ENCODE results near the gene C3orf49.

The C3orf49 gene

DNA sequence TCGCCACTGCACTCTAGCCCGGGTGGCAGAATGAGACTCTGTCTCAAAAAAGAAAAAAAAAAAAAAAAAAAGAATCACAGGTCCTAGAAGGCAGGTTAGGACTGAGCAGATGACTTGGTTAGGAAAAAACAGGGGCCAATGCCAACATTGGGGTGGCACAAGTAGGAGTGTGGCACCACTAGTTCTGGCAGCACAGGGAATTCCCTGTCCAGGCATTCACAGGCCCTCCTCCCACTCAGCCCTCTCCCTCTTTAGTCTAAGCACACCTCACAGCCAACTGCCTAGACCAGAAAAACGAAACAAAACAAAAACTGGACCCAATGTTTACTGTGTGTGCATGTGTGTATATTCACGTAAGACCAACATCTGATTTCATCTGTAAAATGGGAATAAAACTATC, 34.0 kb downstream of the C3orf49 start:
- DNase-seq, result no peak

DNA sequence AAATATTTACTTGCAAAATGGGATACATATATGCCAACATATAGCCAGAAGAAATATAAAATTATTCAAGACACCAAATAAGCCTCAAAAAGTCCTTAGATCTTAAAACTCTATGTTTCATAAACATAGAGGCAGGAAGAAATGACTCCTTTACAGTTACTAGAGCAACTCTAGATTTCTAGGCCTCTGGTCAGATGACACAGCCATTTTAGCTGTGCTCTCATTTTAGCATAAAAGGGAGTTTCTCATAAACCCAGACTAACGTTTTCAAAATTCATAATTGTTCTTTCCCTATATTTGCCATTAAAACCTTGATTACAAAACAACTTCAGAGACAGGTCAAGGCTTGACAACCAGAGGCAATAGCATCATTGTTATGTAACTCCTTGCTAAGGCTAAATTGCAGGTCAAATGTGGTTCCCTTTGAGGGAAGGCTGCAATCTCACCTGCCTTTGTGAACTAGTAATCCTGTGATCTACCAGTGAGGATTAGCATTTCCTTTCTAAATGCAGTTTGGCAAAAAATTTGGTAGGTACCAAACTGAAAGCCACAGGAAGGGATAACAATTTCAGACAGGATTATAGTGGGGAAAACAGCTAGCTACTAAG, 36.3 kb downstream of the C3orf49 start:
- DNase-seq, result no peak

DNA sequence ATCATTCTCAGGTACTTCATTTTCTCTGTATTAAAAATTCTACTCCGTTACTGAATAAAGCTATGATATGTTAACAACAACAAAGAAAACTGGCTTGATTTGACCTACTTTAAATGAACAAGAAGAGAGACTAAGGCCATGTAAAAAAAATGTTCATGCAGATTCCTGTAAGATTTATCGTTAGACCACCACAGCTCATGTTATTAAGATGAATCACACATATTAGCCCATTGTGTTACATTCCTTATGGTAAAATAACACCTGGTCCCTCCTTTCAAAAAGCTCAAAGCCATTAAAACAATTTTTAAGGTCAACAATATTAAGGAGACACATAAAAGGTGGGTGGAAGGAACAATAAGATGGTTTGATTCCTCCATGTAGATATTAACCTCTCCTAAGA, 38.2 kb downstream of the C3orf49 start:
- no peak for DNase-seq

DNA sequence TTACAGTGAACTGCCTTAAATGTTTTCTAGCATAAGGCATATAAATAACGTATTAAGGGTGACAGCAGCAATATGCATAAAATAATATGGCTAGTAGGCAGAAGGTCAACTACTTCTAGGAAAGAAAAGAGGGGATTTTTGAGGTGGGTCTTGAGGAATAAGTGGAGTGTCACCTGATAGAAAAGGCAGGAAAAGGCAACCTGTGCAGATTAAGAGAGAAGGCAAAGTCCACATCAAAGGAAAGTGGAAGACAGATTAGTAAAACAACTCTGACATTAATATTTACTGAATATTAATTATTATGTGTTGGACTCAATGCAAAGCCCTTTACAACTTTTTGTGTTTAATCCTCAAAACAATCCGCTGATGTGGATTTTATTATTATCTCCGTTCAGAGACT, 41.7 kb downstream of the C3orf49 start:
- no peak for DNase-seq

DNA sequence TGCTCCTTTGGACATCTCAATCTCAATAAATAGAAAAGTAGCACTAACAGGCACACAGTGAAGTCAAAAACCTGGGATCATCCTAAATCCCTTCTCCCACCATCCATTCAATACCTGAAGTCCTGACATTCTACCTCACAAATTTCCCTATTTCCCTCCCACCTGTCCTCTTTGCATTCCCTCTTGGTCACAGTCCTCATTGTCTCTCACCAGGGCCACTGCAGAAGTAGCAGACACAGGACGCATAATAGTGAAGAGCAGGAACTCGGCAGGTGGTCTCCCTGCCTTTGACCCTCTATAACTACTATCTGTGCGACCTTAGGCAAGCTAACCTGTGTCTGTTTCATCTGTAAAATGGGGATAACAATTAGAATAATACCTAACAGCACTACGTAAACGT, 42.2 kb downstream of the C3orf49 start:
- no peak for DNase-seq

DNA sequence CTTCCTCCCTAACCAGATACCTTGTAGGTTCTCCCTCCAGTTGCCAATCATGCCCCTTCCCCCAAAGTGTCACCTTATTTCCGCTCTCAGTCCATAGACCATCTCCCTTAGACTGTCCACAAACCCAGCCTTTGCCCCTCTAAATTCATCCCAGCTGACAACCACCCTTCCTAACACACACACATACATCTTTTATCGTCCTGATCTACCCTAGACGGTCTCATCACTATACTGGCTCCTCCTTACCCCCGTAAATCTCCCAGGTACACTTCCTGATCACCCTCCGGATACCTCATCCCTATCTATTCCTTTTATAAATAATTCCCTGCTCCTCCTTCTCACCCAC, 43.7 kb downstream of the C3orf49 start:
- peak; percentile 15 for DNase-seq

DNA sequence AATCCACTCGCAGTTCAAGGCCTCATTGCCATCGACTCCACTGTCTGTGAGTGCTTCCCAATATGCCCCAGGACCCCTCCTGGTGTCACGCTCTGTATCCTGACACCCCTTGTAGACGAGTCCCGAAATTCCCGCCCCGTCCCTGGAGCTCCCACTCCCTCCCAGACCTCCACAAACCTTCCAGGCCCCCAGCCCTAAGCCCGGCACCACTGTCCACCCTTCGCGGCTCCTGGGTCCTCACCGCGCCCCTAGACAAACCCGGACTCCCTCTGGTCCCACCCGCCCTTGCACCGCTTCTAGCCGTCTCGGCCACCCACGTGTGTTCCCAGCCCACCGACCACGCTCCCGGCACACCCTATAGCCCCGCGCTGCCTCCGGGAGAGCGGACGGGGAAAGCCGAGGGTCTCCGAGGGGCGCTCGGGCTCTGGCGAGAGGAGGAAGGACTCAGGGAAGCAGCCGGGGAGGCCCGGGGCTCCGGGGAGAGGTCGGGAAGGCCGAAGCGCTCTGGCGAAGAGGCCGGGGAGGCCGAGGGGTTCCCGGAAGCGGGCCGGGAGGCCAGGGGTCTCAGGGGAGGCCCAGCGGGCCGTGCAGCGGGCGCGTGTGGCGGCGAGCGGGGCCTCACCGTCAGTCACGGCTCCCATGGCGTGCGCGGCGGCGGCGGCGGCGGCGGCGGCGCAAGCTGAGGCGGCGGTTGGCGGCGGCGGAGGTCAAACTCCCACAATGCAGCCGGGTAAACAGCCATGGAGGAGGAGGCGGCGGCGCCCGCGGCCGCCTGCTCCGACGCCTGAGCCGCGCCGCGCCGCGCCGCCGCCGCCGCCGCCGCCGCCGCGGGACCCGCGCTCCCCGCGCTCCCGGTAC, 44.3 kb downstream of the C3orf49 start, which contains the start of the genes ATXN7 and THOC7:
Gene ATXN7, plus strand, starts transcription at position 718 of the 858 bp plus-strand sequence. CDS start 48,732 bp downstream, outside the sequence.
Gene THOC7, minus strand, starts transcription at position 656 of the 858 bp plus-strand sequence. Its CDS starts 15 bp downstream, at position 641.
- peak; percentile 59 for DNase-seq

DNA sequence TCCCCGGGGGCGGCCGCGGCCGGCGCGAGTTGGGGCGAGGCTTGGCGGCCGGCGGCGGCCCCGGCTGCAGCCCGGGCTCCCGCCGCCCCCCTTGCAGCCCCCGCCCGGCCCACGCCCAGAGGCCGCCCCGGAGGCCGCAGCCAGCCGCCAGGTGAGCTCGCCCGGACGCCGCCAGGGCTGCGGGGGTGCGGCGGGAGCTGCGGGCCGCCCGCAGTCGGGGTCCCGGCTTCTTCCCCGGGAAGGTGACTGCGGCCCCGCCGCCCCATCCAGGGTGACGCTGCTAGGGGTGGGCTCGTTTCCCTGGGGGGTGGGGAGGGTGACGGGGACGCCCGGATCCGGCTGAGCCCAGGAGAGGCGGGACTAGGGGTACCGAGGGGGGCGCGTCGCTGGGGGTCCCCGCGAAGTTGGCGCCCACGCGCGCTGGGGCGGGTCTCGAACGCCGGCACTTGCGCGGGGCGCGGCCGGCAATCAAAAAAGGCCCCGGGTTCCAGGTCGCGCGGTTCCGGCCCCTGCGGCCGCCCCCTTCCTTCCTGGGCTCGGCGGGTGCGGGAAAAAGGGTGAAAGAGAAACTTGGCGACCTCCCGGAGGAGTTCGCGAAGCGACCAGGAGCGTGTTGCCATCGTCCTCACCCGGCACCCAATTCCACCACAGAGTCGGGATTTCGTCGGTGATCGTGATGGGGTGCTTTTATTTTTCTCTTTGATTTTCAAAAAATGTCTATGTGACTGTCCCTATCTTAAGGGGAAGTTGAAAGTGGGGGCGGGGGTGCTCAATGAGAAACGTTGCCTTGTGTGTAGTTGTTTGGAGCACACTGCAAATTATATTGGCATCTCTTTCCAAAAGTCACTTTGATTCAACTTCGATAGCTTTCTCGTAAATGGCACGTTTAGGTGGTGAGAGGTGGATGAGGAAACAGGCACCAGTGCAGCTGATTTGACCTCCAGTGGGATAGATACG, 45.2 kb downstream of the C3orf49 start:
- peak; percentile 36 for DNase-seq

DNA sequence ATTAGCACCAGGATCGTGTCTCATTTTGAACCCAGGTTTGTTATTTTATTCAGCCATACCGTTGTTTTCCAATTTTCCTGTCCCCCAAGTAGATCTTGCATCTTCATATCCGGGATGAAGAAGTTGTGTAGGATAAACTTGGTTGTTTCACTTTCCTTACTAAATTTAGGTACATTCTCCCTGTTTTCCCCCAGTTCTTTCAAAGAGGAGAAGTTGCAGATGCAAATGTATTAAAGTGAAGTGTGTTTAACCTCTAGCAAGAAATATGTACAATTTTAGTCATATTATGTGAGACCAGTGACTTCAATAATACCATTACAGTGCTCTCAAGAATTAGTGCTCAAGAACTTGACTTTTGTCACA, 45.8 kb downstream of the C3orf49 start:
- no peak for DNase-seq

DNA sequence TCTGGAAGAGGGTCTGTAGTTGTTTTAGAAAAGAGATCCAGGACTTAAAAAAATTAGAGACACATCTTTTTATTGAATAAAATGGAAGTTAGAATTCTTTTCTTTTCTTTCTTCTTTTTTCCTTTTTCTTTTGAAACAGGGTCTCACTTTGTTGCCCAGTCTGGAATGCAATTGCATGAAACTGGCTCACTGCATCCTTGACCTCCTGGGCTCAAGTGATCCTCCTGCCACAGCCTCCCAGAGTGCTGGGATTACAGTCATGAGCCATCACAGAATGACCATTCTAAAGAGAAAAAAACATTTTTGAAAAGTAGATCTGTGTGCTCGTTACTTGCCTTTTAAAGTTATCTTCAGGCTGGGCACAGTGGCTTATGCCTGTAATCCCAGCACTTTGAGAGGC, 48.1 kb downstream of the C3orf49 start:
- no peak for DNase-seq

DNA sequence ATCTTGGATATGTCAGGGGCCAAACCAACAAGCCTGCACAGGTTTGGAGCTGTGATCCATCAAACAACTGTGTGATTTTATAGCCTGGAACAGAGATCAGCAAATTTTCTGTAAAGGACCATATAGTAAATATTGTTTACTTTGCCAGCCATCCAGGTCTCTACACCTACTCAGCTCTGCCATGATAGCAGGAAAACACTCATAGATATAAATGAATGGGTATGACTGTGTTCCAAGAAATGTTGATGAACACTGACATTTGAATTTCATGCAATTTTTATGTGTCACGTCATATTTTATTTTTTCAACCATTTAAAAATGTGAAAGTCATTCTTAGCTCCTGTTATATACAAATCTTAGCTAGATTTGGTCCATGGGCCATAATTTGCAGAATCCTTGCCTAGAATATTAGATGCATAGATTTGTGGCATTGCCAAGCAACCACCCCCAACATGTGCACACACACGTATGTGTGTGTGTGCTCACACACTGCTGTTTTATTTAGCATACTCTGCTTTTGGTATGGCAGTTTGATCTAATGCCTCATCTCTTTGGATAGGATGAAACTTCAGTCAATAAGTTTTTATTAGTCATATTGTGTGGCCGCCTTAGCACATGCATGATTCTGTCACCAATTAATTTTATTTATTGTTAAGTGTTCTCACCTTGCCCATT, 51.0 kb downstream of the C3orf49 start:
- DNase-seq, result no peak

DNA sequence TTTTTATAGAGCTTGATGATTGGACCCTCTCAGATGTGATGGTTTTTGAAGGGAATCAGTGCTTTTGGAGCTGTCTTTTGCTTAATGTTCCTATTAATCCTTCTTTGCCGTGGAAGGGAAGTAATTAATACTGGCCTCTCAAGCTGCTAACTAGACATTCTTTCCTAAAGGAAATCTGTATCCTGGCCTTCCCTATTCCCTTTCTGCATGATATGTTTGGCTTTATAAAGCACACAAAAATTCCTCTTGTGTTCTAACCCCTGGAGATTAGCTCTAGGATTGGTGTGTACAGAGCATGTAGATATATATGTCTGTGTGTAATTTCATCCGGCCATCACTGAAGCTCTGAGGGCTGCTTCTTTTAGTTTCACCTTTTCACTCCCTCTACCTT, 51.5 kb downstream of the C3orf49 start:
- DNase-seq, result no peak

DNA sequence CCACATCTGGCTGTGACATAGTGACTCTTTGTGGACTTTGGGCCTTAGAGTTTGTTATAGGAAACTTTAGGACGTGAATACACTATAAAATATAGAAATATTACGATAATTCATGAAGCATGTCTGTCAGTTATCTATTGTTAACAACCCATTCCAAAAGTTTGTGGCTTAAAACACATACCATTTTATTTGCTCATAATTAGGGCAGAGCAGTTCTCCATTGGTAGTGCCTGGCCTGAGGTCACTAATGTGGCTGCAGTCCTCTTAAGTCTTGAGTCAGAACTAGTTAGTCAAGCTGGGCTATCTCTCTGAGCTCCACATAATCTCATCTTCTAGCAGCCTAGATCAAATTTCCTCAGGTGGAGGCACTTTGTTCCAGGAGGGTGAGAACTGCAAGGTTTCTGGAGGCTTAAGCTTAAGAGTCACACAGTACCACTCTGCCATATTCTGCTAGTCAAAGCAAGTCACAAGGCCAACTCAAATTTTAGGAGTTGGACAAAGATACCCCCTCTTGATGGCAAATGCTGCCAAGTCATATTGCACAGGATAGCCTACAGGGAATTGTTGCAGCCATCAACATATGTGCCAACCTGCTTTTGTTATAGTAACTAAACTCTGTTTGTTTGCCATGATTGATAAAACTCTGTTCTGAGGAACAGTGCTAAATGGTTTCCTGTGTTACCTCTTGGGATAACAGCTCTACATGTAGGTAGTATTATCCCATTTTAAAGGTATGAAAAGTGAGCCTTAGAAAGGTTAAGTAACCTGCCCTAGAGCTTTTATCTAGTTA, 53.2 kb downstream of the C3orf49 start:
- no peak for DNase-seq

DNA sequence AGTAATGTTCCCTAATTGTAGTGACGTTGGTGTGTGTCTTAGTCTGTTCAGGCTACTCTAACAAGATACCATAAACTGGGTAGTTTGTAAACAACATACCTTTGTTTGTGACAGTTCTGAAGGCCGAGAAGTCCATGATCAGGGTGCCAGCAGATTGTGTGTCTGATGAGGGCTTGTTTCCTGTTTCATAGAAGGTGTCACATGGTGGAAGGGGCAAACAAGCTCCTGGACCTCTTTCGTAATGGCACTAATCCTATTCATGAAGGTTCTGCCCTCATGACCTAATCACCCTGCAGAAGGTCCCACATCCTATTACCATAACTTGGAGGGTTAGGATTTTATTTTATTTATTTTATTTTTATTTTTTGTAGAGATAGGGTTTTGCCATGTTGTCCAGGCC, 55.7 kb downstream of the C3orf49 start:
- DNase-seq, result no peak

DNA sequence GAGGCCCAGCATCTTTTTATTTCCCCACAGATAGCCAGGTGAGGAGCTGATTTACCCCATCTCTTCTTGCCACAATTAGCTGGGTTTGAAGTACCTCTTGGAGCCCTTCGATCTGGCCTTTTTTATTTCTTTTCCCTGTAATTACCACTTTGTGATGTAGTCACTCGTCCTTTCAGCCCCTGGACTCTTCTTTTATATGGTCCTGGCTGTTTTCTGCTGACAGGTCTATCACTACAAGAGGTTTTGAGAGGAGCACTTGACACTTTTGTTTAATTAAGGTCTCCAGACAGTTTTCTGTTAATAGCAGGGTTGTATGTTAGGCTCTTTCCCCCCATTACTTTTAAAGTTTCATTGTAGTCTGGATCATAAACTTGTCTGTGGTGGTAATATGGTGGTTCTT, 56.4 kb downstream of the C3orf49 start:
- no peak for DNase-seq

DNA sequence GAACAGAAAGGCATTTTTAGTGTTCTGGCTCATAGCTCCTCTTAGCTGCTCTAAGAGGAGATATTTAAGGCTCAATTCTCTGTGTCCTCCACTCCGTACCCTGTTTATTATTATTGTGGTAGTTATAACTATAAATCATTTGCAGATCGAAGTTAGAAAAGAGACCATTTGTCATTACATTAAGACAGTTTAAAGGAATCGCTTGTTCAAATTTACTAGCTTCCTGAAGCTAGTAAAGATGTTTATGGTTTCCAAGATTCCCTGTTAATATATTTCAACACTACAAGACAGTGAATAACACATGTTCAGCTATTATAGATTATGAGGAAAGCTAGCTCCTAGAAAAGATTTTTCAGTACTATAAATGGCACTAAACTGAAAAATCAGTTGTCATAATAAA, 57.2 kb downstream of the C3orf49 start:
- no peak for DNase-seq

DNA sequence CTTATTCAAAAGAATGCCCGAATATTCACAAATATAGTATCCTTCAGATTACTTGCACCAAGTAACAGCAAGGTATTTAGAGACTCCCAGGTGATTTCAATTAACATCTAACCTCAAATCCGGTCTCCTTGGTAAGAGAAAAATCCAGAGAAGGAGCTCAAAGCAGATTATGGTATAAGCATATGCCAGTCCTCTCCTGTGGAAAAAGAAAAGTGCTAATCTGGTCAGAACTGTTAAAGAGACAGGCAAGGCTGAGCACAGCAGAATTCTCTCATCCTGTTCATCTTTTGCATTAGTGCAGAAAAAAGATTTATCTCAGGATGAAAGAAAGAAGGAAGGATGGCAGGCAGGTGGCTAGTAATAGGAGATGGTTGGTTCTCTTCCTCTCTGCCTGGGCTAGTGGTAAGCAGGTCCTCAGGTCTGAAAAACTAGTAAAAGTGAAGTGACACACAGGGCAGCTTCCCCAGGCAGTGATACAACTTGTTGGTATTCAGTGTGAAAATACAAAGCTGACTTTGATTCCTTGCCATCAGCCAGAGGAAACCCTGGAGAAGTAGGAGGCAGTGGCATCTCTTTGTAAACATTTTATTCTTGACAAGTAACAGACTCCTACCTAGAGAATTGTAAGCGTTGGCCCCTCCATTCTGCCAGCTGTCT, 58.8 kb downstream of the C3orf49 start:
- DNase-seq, result no peak

DNA sequence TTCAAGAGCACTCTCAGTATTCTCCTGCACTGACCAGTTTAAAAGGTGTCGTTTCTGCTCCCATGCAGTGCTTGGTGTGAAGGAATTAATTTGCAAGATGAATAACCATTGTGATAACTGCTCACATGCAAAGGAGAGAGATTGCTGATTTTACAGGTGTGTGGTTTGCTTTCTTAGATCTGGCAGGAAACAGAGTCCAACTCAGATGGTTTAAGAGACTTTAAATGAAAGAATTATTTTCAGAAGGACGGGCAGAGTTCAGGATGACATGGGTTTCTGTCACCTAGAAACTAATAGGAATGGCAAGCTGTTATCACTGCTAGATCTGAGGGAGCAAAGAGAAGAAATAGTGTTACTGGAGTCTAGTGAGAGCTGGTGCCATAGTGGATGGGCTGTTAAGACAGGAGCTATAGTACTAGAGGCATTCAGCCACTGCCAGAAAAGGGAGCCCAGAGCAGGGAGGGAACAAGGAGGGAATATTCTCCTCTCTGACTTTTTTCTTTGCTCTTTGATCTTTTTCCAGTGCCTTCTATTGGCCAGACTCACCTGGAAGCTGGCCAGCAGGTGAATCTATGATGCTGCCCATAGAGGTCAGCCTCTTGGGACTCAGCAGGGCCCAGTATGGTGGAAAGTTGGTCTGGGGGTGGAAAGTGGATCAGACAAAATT, 59.4 kb downstream of the C3orf49 start:
- no peak for DNase-seq

DNA sequence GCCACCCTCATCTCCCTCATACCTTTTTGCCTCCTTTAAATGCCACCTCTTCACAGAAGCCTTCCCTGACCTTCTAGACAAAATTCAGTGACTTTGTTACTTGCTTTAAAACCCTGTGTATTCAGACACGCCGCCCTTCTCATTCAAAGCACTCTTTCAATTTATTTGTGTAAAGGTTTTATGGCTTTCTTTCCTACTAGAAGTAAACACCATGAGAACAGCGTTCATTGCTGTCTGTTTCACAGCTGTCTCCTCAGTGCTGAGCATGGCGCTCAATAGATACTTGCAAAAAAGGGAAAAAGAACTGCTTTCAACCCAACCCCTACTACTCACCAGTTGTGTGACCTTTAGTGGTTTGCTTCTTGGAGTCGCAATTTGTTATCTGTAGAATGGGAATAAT, 61.6 kb downstream of the C3orf49 start:
- no peak for DNase-seq

DNA sequence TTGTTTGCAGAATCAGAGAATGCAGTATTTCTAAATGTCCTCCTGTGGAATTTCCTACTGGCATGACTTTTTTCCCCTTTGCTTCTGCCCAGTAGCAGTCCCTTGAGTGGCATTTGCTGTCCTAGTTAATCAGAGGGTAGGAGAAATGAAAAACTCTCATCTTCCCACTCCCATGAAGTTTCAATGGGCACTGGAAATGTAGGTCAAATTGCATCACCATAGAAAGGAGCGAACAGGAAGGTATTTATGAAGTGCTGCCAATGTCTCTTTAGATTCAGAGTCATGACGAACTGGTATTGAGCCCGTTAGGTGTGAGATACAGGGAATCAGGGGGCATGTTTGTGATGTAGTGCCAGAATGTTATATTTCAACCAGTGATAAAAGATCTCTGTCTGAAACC, 67.8 kb downstream of the C3orf49 start:
- DNase-seq, result no peak

DNA sequence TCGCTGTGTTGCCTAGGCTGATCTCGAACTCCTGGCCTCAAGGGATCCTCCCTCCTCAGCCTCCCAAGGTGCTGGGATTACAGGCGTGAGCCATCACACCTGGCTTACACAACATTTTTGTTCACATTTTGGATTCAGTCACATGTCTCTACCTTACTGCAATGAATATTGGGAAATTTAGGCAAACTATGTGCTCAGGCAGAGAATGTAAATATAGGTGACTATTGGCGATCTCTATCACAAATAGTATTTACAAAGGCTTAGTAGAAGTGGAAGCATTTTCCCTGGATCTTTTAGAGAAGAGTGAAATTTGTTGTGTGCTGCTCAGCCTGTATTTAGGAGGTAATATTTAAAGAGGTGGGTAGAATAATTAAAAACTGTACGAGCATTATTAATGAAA, 72.4 kb downstream of the C3orf49 start:
- no peak for DNase-seq
